ENCODE data around the gene SH3YL1. TPM values are rescaled to one million over a fixed set of nuclear protein-coding genes. Genes with fewer than 3 reads are reported as not detected.

Gene SH3YL1
- total RNA-seq, 2 donors from 2014 or later, result 72.4 to 117 TPM

DNA sequence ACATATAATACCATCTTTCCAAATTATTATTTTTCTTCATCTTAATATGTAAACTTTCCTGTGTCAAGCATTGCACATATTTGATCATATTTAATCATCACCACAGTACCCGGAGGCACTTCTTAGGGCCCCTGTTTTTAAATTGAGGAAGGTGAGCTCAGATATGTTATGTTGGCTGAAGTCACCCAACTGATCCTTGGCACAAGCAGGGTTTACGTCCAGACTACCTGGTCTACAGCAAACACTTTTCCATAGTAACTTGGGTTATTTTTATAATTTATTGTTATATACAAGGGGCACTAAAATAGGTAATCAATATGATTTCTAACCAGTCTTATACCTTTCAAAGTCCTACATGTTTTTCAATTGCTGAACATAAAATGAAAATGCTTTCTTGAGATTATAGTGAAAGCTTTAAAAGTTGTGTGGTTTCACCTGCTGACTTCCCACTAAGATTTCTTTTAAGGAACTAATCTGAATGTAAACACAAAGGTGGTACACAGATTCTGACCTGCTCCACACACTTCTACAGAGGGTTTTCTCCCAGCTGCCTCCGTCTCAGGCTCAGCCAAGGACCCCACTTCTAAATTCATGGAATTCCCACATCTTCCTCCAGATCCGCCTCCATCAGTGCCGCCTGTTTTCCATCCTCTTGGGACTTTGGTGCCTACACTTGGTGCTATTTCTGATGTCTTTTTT lies 52.2 kb downstream of the SH3YL1 start:
- intact Hi-C loops (cut with DNase I), result no loop called here
- H3K4me3 ChIP-seq, result no peak overlapping the region
- H3K9me3 ChIP-seq, result no peaks in the 10 kb centered on the region
- TF ChIP-seq POLR2AphosphoS5 (IDR thresholded peaks at IDR 0.05), result no peak
- TF ChIP-seq, protein P1, sequence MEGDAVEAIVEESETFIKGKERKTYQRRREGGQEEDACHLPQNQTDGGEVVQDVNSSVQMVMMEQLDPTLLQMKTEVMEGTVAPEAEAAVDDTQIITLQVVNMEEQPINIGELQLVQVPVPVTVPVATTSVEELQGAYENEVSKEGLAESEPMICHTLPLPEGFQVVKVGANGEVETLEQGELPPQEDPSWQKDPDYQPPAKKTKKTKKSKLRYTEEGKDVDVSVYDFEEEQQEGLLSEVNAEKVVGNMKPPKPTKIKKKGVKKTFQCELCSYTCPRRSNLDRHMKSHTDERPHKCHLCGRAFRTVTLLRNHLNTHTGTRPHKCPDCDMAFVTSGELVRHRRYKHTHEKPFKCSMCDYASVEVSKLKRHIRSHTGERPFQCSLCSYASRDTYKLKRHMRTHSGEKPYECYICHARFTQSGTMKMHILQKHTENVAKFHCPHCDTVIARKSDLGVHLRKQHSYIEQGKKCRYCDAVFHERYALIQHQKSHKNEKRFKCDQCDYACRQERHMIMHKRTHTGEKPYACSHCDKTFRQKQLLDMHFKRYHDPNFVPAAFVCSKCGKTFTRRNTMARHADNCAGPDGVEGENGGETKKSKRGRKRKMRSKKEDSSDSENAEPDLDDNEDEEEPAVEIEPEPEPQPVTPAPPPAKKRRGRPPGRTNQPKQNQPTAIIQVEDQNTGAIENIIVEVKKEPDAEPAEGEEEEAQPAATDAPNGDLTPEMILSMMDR (IDR thresholded peaks at IDR 0.05), result no peak
- no peak for TF ChIP-seq POLR2A (IDR thresholded peaks at IDR 0.05)
- 89% methylated on average over 5 of the region's 5 CpGs for WGBS
- no peaks in the 10 kb centered on the region for H3K4me1 ChIP-seq (replicated peaks)
- DNase-seq (ENCODE audit: low spot score), result no peak
- no peaks in the 10 kb centered on the region for H3K36me3 ChIP-seq
- H3K27ac ChIP-seq, result no peak overlapping the region
- no peaks in the 10 kb centered on the region for H3K27me3 ChIP-seq (replicated peaks; ENCODE audit: insufficient read depth)

DNA sequence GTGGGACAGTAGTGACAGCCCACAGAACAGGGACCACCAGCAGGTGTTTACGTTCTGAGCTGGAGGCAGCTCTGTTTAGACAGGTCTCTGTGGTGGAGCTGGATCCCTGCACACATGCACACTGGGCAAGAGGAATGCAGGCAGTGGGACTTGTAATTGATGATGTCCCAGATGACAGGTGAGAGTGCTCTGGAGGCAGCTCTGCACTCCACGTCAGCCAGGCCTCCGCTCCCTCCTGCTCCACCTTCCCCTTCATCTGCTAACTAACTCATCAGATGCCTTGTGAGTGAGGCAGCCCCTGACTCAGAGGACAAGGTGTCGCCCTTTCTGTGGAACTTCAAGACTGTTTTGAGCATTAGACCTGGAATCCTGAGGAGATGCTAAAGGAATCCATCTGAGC lies 53.2 kb downstream of the SH3YL1 start:
- Histone ChIP-seq H3K36me3 (no peaks in the 10 kb centered on the region), H3K4me3 (no peak overlapping the region), H3K4me1 (replicated peaks) (no peaks in the 10 kb centered on the region), H3K9me3 (no peaks in the 10 kb centered on the region), H3K27me3 (replicated peaks; ENCODE audit: insufficient read depth) (no peaks in the 10 kb centered on the region), H3K27ac (no peak overlapping the region)
- intact Hi-C loops (cut with DNase I), result no loop called here
- 53% methylated on average over 4 of the region's 4 CpGs for WGBS
- DNase-seq (ENCODE audit: low spot score), result no peak
- no peak for TF ChIP-seq POLR2AphosphoS5 (IDR thresholded peaks at IDR 0.05)
- TF ChIP-seq, protein P1 (IDR thresholded peaks at IDR 0.05), result no peak

DNA sequence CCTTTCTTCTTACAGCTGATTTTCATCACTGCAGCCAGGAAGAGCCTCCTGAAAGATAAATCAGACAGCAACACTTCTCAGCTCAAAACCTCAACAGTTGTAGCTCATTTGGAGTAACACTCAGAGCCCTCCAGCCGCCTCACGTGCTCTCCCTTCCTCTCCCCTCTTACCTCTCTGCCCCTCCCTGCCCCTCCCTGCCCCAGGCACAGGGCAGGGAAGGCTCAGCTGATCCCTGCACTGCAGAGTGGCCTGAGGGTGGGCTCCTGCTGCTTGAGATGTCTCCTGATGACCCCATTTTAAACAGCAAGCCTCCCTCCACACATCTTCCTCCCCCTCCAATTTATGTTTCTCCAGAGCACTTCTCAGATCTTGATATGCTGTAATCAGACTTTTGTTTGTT lies 54.4 kb downstream of the SH3YL1 start:
- H3K4me3 ChIP-seq, result no peak overlapping the region
- no peak overlapping the region for H3K27ac ChIP-seq
- DNase-seq (ENCODE audit: low spot score), result no peak
- H3K4me1 ChIP-seq (replicated peaks), result no peaks in the 10 kb centered on the region
- TF ChIP-seq, protein P1 (IDR thresholded peaks at IDR 0.05), result no peak
- no peak for TF ChIP-seq POLR2A (IDR thresholded peaks at IDR 0.05)
- no peak for TF ChIP-seq POLR2AphosphoS5 (IDR thresholded peaks at IDR 0.05)
- WGBS, result 35% methylated on average over 2 of the region's 2 CpGs
- intact Hi-C loops (cut with DNase I), result no loop called here
- no peaks in the 10 kb centered on the region for H3K9me3 ChIP-seq
- no peaks in the 10 kb centered on the region for H3K27me3 ChIP-seq (replicated peaks; ENCODE audit: insufficient read depth)
- no peaks in the 10 kb centered on the region for H3K36me3 ChIP-seq

DNA sequence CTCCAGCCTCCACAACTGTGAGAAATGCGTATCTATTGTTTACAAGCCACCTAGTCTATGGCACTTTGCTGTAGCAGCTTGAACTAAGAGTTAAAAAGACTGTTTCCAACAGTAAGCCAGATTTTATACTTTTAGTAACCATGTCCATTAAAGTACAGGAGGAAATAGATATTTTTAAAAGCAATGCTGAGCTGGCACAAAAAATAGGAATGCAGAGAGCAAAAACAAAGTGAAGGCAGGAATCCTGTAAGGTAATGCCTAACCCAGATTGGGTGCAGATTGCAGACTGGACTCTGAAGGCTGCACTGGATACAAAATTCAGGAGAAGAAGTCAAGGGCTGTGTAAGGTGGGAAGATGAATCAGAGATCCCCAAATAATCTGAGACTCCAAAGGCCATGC lies 55.5 kb downstream of the SH3YL1 start:
- 71% methylated on average over 1 of the region's 1 CpG for WGBS
- TF ChIP-seq POLR2AphosphoS5 (IDR thresholded peaks at IDR 0.05) (no peak), POLR2A (IDR thresholded peaks at IDR 0.05) (no peak)
- TF ChIP-seq, protein P1 (IDR thresholded peaks at IDR 0.05), result no peak

DNA sequence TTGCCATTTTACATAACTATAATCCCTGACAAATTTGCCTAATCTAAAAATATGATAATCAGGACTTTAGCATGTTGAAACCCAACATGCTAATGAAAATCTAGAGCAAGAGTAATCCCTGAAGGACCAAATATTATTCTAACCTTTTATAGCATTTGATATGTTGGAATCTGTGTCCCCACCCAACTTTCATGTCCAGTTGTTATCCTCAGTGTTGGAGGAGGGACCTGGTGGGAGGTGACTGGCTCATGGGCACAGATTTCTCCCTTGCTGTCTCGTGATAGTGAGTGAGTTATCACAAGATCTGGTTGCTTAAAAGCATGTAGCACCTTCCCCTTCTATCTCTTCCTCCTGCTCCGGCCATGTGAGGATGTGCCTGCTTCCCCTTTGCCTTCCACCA lies 59.8 kb downstream of the SH3YL1 start:
- Histone ChIP-seq H3K9me3 (no peaks in the 10 kb centered on the region), H3K4me1 (replicated peaks) (no peaks in the 10 kb centered on the region), H3K36me3 (no peaks in the 10 kb centered on the region), H3K27me3 (replicated peaks; ENCODE audit: insufficient read depth) (no peaks in the 10 kb centered on the region), H3K4me3 (no peak overlapping the region), H3K27ac (no peak overlapping the region)
- intact Hi-C loops (cut with DNase I), result no loop called here
- 72% methylated on average over 2 of the region's 2 CpGs for WGBS
- no peak for DNase-seq (ENCODE audit: low spot score)
- TF ChIP-seq, protein P1 (IDR thresholded peaks at IDR 0.05), result no peak
- TF ChIP-seq POLR2AphosphoS5 (IDR thresholded peaks at IDR 0.05), result no peak
- TF ChIP-seq POLR2A (IDR thresholded peaks at IDR 0.05), result no peak

More for the DNA sequence above, 55.5 kb downstream of the SH3YL1 start:
- H3K4me3 ChIP-seq, result no peak overlapping the region
- no peaks in the 10 kb centered on the region for H3K4me1 ChIP-seq (replicated peaks)
- no peaks in the 10 kb centered on the region for H3K36me3 ChIP-seq
- no peak overlapping the region for H3K27ac ChIP-seq
- no peaks in the 10 kb centered on the region for H3K9me3 ChIP-seq
- DNase-seq (ENCODE audit: low spot score), result no peak
- intact Hi-C loops (cut with DNase I), result no loop called here
- H3K27me3 ChIP-seq (replicated peaks; ENCODE audit: insufficient read depth), result no peaks in the 10 kb centered on the region

All from prostate gland (tissue), 2 donors.